WTC11 (cell line): Measurements from ENCODE around the gene ABCD2. TPM values are rescaled to one million over a fixed set of nuclear protein-coding genes. Genes with fewer than 3 reads are reported as not detected.
A peak's percentile ranks its signal among the peaks of the same experiment; 100 is the strongest.

Source experiments
- ATAC-seq: fragments of 200-7000 bp; cut with Tn5 transposase; 2 replicates; pipeline ENCODE4 v1.10.0; 2021; ENCODE audit warnings: mild to moderate bottlenecking, moderate library complexity
- CTCF ChIA-PET: fragments of 300-600 bp; sonication (Branson Sonifier 250); formaldehyde crosslinking; loops from one replicate; lab custom pipeline; 2021; ENCODE audit warnings: antibody characterized with exemption; lab: Charles Lee
- POLR2A ChIA-PET: fragments of 350-600 bp; sonication (Branson Sonifier 250); formaldehyde crosslinking; loops from one replicate; lab custom pipeline; 2021; ENCODE audit warnings: antibody characterized with exemption; lab: Charles Lee
- DNase-seq: peaks from one replicate; pipeline ENCODE4 v3.0.0; 2021; ENCODE audit warnings: low spot score
- H3K27ac Mint-ChIP-seq: 2 replicates; pipeline ENCODE4 v1.8.0; 2021; ENCODE audit warnings: mixed read lengths
- H3K27me3 Mint-ChIP-seq: 2 replicates; pipeline ENCODE4 v1.8.0; 2021; ENCODE audit warnings: low read depth, mild to moderate bottlenecking, moderate library complexity, mixed read lengths
- H3K36me3 Mint-ChIP-seq: 2 replicates; pipeline ENCODE4 v1.8.0; 2021; ENCODE audit warnings: mixed read lengths
- H3K4me1 Mint-ChIP-seq: 2 replicates; pipeline ENCODE4 v1.8.0; 2022; ENCODE audit warnings: mixed read lengths
- H3K4me3 Mint-ChIP-seq: 2 replicates; pipeline ENCODE4 v1.8.0; 2021; ENCODE audit warnings: mild to moderate bottlenecking, moderate library complexity, mixed read lengths
- H3K9me3 Mint-ChIP-seq: 2 replicates; pipeline ENCODE4 v1.8.0; 2021; ENCODE audit warnings: mixed read lengths
- AR ChIP-seq: fragments of 250-450 bp; sonication (Bioruptor Pico); IDR thresholded peaks from 2 replicates; pipeline ENCODE4 v1.9.0; 2021; ENCODE audit warnings: mild to moderate bottlenecking
- ARID4B ChIP-seq: sonication (generic); formaldehyde crosslinking; IDR thresholded peaks from 2 replicates; pipeline ENCODE4 v1.8.0; 2023; ENCODE audit warnings: missing genetic modification reagents, mild to moderate bottlenecking, borderline replicate concordance
- ATF2 ChIP-seq: sonication (generic); formaldehyde crosslinking; IDR thresholded peaks from 2 replicates; pipeline ENCODE4 v1.8.1; 2022; ENCODE audit warnings: low read depth, missing genetic modification reagents, borderline replicate concordance
- CTCF ChIP-seq: fragments of 200-600 bp; IDR thresholded peaks from 2 replicates; pipeline ENCODE4 v1.8.0; 2022; ENCODE audit warnings: antibody characterized with exemption
- E2F4 ChIP-seq: sonication (generic); formaldehyde crosslinking; IDR thresholded peaks from 2 replicates; pipeline ENCODE4 v1.8.1; 2022; ENCODE audit warnings: low read depth, mild to moderate bottlenecking, moderate library complexity, missing genetic modification reagents, borderline replicate concordance
- FOXK1 ChIP-seq: sonication (generic); formaldehyde crosslinking; IDR thresholded peaks from 2 replicates; pipeline ENCODE4 v1.8.0; 2022; ENCODE audit warnings: mild to moderate bottlenecking, moderate library complexity, missing genetic modification reagents
- FOXP4 ChIP-seq: sonication (generic); formaldehyde crosslinking; IDR thresholded peaks from 2 replicates; pipeline ENCODE4 v1.8.0; 2022; ENCODE audit warnings: mild to moderate bottlenecking, missing genetic modification reagents
- SMAD3 ChIP-seq: sonication (generic); formaldehyde crosslinking; IDR thresholded peaks from 2 replicates; pipeline ENCODE4 v1.8.0; 2022; ENCODE audit warnings: missing genetic modification reagents, mild to moderate bottlenecking, borderline replicate concordance
- ZBTB43 ChIP-seq: sonication (generic); formaldehyde crosslinking; IDR thresholded peaks from 2 replicates; pipeline ENCODE4 v1.8.1; 2023; ENCODE audit warnings: mild to moderate bottlenecking, missing genetic modification reagents
- ZNF317 ChIP-seq: sonication (generic); formaldehyde crosslinking; IDR thresholded peaks from 2 replicates; pipeline ENCODE4 v1.8.1; 2023; ENCODE audit warnings: low read depth, mild to moderate bottlenecking, moderate library complexity, missing genetic modification reagents, borderline replicate concordance
- ZNF416 ChIP-seq: fragments of 250-450 bp; sonication (Bioruptor Pico); IDR thresholded peaks from 2 replicates; pipeline ENCODE4 v1.9.0; 2021; ENCODE audit warnings: mild to moderate bottlenecking, inconsistent platforms
- ZNF512 ChIP-seq: sonication (generic); formaldehyde crosslinking; IDR thresholded peaks from 2 replicates; pipeline ENCODE4 v1.8.1; 2022; ENCODE audit warnings: missing genetic modification reagents, borderline replicate concordance
- total RNA-seq: library from RNA; stranded (reverse); gene quantifications from 3 replicates; pipeline ENCODE4 v1.2.3, GENCODE V29; 2021

ABCD2 gene
- total RNA-seq, 1 experiment from 2014 or later = not detected

GRCh38 chr12:39575498-39575875 lies 44.1 kb downstream of the ABCD2 start:
- TF ChIP-seq ZBTB43 (no peak), SMAD3 (CRISPR knock-in tag) (no peak), ZNF512 (CRISPR knock-in tag) (no peak), FOXK1 (CRISPR knock-in tag) (no peak), CTCF (no peak), ZNF317 (no peak)
- POLR2A ChIA-PET = no interaction called here
- peak overlapping the region; percentile 62 for H3K27ac Mint-ChIP-seq

GRCh38 chr12:39574785-39575497 lies 44.7 kb downstream of the ABCD2 start:
- CTCF ChIA-PET = no interaction called here
- peak; percentile 18; the same call in 1 of the 2 replicates for ATAC-seq
- POLR2A ChIA-PET = no interaction called here
- Mint-ChIP-seq H3K4me1 (peaks cover 22% of the 10 kb centered on the region), H3K9me3 (peaks cover 9% of the 10 kb centered on the region), H3K36me3 (peaks cover 8% of the 10 kb centered on the region), H3K27me3 (no peaks in the 10 kb centered on the region), H3K4me3 (no peak overlapping the region), H3K27ac (peak overlapping the region; percentile 14; the same call in 1 of the 2 replicates)
- DNase-seq = no peak
- no peak for TF ChIP-seq ZNF416 (CRISPR knock-in tag)
- no peak for TF ChIP-seq AR
- TF ChIP-seq E2F4 (CRISPR knock-in tag) = no peak
- no peak for TF ChIP-seq ATF2 (CRISPR knock-in tag)
- no peak for TF ChIP-seq ARID4B (CRISPR knock-in tag)
- no peak for TF ChIP-seq FOXP4

More at GRCh38 chr12:39575498-39575875, 44.1 kb downstream of the ABCD2 start:
- no peaks in the 10 kb centered on the region for H3K27me3 Mint-ChIP-seq
- H3K4me1 Mint-ChIP-seq = peaks cover 22% of the 10 kb centered on the region
- peaks cover 4% of the 10 kb centered on the region for H3K9me3 Mint-ChIP-seq
- CTCF ChIA-PET = no interaction called here
- H3K4me3 Mint-ChIP-seq = no peak overlapping the region
- DNase-seq (no peak), ATAC-seq (no peak)
- peaks cover 3% of the 10 kb centered on the region; the same call in 1 of the 2 replicates for H3K36me3 Mint-ChIP-seq
